HG03280 (cell line): Measurements from ENCODE around the gene ME2.
A peak's percentile ranks its signal among the peaks of the same experiment; 100 is the strongest.
"Not testable (repeated sequence)": the region's sequence is repeated elsewhere in the genome, so short reads cannot be mapped to it uniquely, and the experiment has no call there.

Experiments
- ATAC-seq: cut with Tn5 transposase; IDR thresholded peaks from one replicate; pipeline ENCODE4 v1.9.1; 2021; ENCODE audit warnings: mild to moderate bottlenecking, moderate library complexity; ENCODE audit not compliant: unreplicated experiment

ME2 gene

GRCh38 chr18:50859793-50860555 lies 18.9 kb upstream of the ME2 start:
- no peak for ATAC-seq

GRCh38 chr18:50861617-50862016 lies 17.3 kb upstream of the ME2 start:
- ATAC-seq: no peak

- ATAC-seq: no peak
Measured at GRCh38 chr18:50862401-50862800, 16.5 kb upstream of the ME2 start.

- ATAC-seq: no peak
Measured at GRCh38 chr18:50863840-50864375, 15.0 kb upstream of the ME2 start.

GRCh38 chr18:50866765-50867164 lies 12.2 kb upstream of the ME2 start:
- ATAC-seq: no peak

GRCh38 chr18:50869150-50869549 lies 9.8 kb upstream of the ME2 start:
- no peak for ATAC-seq

GRCh38 chr18:50870138-50870845 lies 8.6 kb upstream of the ME2 start:
- no peak for ATAC-seq

DNA sequence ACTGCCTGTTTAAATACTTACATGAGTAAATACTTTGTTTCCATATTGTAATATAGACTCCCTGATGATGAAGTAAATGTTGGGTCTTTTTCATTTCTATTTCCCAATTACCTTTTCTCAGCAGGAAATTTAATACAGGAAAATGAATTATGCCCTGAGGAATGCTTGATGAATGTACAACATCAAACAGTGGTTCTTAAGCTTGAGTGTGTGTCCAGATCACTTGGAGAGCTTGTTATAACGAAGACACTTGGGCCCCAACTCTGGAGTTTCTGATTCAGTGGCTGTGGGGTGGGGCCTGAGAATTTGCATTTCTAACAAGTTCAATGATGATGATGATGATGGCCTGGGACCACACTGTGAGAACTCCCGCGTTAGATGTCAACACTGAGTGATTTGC lies 7.1 kb upstream of the ME2 start:
- ATAC-seq: no peak

DNA sequence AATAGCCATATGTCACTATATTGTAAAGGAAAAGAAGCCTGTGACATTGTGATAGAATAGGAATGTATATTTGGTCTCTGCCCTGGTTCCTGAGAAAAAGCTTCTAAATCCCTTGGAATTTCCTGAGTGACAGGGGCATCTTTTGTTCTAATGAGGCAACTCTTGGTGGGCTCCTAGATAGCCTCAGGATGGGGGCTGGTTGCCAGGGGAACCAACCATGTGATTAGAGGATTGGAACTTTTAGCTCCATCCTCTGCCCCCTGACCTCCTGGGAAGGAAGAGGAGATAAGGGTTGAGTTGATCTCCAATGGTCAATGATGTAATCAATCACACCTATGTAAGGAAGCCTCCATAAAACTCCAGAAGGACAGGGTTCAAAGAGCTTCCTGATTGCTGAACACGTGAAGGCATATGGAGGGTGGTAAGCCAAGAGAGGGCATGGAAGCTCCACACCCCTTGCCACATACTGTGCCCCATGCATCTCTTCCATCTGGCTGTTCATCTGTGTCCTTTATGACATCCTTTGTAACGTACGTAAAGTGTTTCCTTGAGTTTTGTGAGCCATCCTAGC lies 2.9 kb upstream of the ME2 start:
- ATAC-seq: no peak

DNA sequence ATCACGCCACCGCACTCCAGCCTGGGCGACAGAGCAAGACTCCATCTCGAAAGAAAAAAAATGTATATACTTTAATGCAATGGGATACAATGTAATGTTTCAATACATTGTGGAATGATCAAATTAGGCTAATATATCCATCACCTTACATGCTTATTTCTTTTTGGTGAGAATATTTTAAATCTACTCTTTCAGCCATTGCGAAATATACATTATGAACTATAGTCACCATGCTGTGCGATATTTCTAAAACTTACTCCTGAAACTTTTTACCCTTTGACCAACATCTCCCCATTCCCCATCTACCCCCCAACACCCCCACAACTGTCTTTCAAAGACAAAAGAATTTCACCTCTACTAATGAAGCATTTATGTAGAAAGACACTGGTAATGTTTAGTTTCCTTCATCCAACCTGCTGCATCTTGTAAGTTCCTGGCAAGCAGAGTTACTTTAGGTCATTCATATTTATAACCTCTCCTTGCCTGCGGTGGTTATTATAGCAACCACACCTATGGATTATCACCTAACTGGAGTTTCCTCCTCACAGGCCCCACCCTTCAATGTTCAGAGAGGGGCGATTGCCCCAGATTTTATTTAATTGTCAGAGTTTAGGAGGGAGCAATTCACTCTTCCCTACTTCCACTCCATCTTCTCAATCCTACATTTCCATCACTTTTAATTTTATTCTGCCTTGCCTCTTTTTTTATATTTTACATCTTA lies 1.2 kb upstream of the ME2 start:
- ATAC-seq: no peak

DNA sequence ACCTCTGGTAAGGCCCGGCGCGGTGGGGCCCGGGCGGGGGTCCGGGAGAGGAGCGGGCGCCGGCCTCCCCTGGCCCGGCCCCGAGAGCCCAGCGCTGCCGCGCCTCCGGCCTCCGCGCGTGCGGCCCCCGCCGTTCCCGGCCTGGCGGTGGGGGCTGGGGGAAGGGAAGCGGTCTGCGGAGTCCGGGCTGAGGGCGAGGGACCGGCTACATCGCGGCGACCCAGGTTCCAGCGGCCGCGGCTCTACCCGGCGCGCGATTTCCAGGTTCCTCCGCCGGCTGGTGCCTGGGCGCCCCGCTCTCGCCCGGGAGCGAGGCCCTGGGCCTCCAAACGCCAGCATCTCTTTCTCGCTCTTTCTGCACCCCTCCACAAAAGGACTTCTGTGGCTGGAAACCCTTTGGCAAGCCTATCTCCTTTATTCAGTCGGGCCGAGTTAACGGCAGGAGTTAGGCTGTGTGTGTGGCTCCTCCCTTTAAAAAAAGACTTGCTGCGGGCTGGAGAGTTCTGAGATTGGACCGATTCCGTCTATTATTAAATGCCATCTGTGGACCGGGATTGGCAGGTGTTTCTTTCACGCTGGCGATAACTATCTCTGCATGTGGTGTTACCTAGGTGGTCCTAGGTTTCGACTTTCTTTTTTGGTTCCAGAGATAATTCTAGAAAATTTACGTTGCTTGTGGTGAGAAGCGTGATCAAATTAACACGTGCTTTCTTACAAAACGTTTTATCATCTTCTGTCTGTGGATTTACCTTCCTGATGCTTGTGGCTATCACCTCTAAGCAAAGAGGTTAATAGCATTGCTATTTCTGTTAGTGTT lies 592 bp downstream of the ME2 start:
- ATAC-seq: peak; percentile 7

DNA sequence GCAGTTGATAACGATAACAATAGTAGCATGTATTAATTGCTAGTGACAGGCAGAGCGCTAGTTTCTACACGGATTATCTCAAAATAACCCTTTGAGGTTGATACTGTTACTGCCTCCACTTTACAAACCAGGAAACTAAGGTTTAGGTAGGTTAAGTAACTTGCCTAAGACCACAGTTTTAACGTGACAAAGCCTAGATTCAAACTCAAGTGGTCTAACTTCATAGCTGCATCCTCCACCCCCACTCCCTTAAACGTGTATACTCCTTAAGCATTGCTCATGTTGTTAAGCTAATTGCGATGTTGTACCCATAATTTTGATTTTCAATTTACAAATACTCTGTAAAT lies 1.2 kb downstream of the ME2 start:
- ATAC-seq: peak; percentile 4

- not testable (repeated sequence) for ATAC-seq
Measured at GRCh38 chr18:50880944-50881343, 2.0 kb downstream of the ME2 start.

DNA sequence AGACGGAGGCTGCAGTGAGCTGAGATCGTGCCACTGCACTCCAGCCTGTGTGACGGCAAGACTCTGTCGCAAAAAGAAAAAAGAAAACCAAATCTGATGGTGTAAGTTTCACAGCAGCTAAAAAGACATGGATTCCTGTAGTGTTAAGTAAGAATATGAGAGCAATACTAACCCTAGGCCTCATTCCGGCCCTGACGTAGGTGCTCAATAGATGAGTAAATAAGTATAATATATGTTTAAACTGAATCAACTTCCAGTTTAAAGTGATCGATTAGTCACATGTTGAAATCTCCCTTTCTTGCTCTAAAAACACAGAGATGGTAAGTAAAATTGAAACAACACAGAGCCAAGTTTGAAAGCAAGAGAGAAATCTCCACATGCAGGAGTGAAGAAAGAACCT lies 8.0 kb downstream of the ME2 start:
- no peak for ATAC-seq

DNA sequence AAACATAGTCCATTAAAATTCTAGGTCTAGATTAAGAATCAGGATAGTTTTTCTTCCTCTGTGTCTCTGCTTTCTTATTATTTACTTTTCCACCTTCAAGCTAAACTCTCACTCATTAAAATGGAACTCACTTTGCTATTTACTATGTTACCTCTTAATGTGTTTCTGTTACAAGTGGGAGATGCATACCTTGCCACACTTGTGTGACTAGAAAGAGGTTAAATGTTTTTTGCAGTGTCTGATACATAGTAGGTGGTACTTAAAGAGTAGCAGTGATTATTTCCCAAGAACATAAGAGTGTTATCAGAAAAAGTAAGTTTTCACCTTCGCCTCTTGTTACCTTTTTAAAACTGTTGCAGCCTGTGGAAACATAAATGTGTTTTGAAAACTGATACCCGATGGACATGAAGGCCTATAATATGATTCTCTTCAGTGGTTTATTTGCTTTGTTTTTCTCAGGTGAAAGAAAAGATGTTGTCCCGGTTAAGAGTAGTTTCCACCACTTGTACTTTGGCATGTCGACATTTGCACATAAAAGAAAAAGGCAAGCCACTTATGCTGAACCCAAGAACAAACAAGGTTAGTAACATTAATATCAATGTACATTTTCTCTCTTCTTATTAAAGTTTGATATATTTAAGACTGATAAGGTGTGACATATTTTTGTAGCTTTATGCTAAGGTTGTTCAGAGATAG lies 16.6 kb downstream of the ME2 start:
- no peak for ATAC-seq

DNA sequence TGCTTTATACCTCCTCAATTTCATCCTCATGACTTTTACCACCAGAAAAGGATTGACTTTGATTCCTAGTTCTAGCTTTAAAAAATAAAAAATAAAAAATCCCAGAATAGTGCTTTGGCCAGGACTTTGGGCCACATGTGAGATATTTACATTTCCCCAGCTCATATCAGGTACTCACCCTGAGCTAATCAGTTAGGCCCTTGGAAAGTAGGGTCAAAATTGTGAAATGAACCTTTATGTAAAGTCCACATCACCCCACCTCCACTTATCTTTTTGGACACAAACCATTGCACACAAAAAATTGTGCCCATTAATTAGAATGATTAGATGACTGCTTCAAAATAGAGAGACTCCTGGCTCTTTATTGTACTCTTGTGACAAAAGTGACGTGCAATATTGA lies 17.2 kb downstream of the ME2 start:
- no peak for ATAC-seq

DNA sequence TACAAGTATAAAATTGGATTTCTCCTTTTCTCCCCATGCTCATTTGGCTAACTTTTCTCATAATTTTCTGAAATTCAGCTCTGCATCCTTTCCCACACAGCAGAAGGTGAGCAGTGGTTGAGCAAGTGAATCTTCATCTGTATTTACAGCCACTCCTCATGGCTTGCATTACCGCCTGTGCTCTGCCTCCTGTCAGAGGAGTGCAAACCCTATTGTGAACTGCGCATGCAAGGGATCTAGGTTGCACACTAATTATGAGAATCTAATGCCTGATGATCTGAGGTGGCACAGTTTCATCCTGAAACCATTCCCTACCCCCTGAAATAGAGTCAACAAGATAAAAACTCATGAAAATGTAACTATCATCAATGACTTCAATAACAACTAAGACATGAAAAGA lies 20.0 kb downstream of the ME2 start:
- no peak for ATAC-seq

GRCh38 chr18:50902797-50903196 lies 23.9 kb downstream of the ME2 start:
- ATAC-seq: no peak

DNA sequence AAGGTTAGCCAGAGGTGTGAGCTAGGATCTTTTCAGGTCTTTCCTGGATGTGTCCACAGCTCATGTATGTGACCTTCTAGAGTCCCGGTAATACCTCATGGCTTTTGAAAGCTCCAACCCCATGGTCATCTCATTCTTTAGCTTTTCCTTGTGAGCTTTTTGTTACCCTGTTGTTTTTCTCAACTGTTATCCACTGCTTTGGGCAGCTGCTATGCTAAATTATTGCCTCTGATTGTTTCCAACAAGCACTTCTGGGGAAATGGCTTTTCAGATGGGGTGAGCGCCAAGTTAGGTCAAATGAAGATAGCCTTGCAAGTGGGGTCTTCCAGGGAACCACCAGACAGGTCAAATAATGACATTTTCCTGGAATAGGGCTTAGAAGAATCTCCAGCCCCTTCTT lies 27.9 kb downstream of the ME2 start:
- ATAC-seq: no peak

GRCh38 chr18:50909261-50909660 lies 30.3 kb downstream of the ME2 start:
- ATAC-seq: no peak
